ENCODE data around the gene MAN1C1.
"Not testable (repeated sequence)": the region's sequence is repeated elsewhere in the genome, so short reads cannot be mapped to it uniquely, and the experiment has no call there.

MAN1C1 gene

GRCh38 chr1:25695090-25695770 lies 78.6 kb downstream of the MAN1C1 start:
- no peak for DNase-seq (ENCODE audit: extremely low read depth in 1 of 2, low read depth in 1 of 2)

- no peak for DNase-seq (ENCODE audit: extremely low read depth in 1 of 2, low read depth in 1 of 2)
Measured at GRCh38 chr1:25695771-25696311, 79.2 kb downstream of the MAN1C1 start.

- DNase-seq (ENCODE audit: extremely low read depth in 1 of 2, low read depth in 1 of 2): not testable (repeated sequence)
Measured at GRCh38 chr1:25696643-25697042, 80.1 kb downstream of the MAN1C1 start.

- DNase-seq (ENCODE audit: extremely low read depth in 1 of 2, low read depth in 1 of 2): no peak
Measured at GRCh38 chr1:25697435-25698217, 81.0 kb downstream of the MAN1C1 start.

- peak in 1 of 2 donors; percentile 42 for DNase-seq (ENCODE audit: extremely low read depth in 1 of 2, low read depth in 1 of 2)
Measured at GRCh38 chr1:25698252-25698651, 81.7 kb downstream of the MAN1C1 start.

- not testable (repeated sequence) for DNase-seq (ENCODE audit: extremely low read depth in 1 of 2, low read depth in 1 of 2)
Measured at GRCh38 chr1:25699059-25699458, 82.5 kb downstream of the MAN1C1 start.

- DNase-seq (ENCODE audit: extremely low read depth in 1 of 2, low read depth in 1 of 2): no peak
Measured at GRCh38 chr1:25699500-25700143, 83.0 kb downstream of the MAN1C1 start.

GRCh38 chr1:25700144-25700523 lies 83.5 kb downstream of the MAN1C1 start:
- no peak for DNase-seq (ENCODE audit: extremely low read depth in 1 of 2, low read depth in 1 of 2)

- DNase-seq (ENCODE audit: extremely low read depth in 1 of 2, low read depth in 1 of 2): no peak
Measured at GRCh38 chr1:25700626-25701025, 84.0 kb downstream of the MAN1C1 start.

GRCh38 chr1:25701030-25701785 lies 84.6 kb downstream of the MAN1C1 start:
- DNase-seq (ENCODE audit: extremely low read depth in 1 of 2, low read depth in 1 of 2): no peak

- no peak for DNase-seq (ENCODE audit: extremely low read depth in 1 of 2, low read depth in 1 of 2)
Measured at GRCh38 chr1:25702101-25702775, 85.6 kb downstream of the MAN1C1 start.

GRCh38 chr1:25703041-25703440 lies 86.5 kb downstream of the MAN1C1 start:
- DNase-seq (ENCODE audit: extremely low read depth in 1 of 2, low read depth in 1 of 2): no peak

- no peak for DNase-seq (ENCODE audit: extremely low read depth in 1 of 2, low read depth in 1 of 2)
Measured at GRCh38 chr1:25703671-25704266, 87.2 kb downstream of the MAN1C1 start.

GRCh38 chr1:25704267-25704691 lies 87.7 kb downstream of the MAN1C1 start:
- no peak for DNase-seq (ENCODE audit: extremely low read depth in 1 of 2, low read depth in 1 of 2)

GRCh38 chr1:25705699-25706098 lies 89.1 kb downstream of the MAN1C1 start:
- no peak for DNase-seq (ENCODE audit: extremely low read depth in 1 of 2, low read depth in 1 of 2)

GRCh38 chr1:25706146-25707089 lies 89.8 kb downstream of the MAN1C1 start:
- no peak for DNase-seq (ENCODE audit: extremely low read depth in 1 of 2, low read depth in 1 of 2)

GRCh38 chr1:25707280-25708016 lies 90.9 kb downstream of the MAN1C1 start:
- DNase-seq (ENCODE audit: extremely low read depth in 1 of 2, low read depth in 1 of 2): no peak

Measured in stimulated activated CD8-positive, alpha-beta memory T cell treated with anti-CD3 and anti-CD28 coated beads, Interleukin-7, amount 100 ng/mL, for 48 hours (primary cell).